Kidney (tissue), 14 donors: ENCODE results near the gene SEMA6A. TPM values are rescaled to one million over a fixed set of nuclear protein-coding genes. Genes with fewer than 3 reads are reported as not detected.

ENCODE experiments used
- DNase-seq, 5 donors: peaks; one replicate each; pipeline ENCODE4 v3.0.0-alpha.2; 2013 to 2020
- FAIRE-seq: peaks from 2 replicates; lab custom pipeline; 2012; peaks lifted over from hg19 to GRCh38; lab: Jason Lieb, UNC
- H3K27ac ChIP-seq, 2 donors: one replicate each; pipeline ENCODE4 v1.7.0; 2013; ENCODE audit warnings: low read depth in 2 of 2, low read length in 2 of 2, inconsistent platforms in 1 of 2
- H3K27me3 ChIP-seq: one replicate; pipeline ENCODE4 v1.7.1; 2013; ENCODE audit warnings: low read length, inconsistent platforms; ENCODE audit not compliant: control insufficient read depth, insufficient read depth
- H3K36me3 ChIP-seq, 3 donors: one replicate each; pipeline versions ENCODE4 v1.7.0 to v1.7.1; 2013; ENCODE audit warnings: low read length in 3 of 3, control low read depth in 1 of 3, inconsistent platforms in 1 of 3; ENCODE audit not compliant: insufficient read depth in 3 of 3, control insufficient read depth in 2 of 3
- H3K4me1 ChIP-seq, 3 donors: one replicate each; pipeline versions ENCODE4 v1.7.0 to v1.7.1; 2013; ENCODE audit warnings: low read length in 3 of 3, inconsistent platforms in 1 of 3, low read depth in 1 of 3; ENCODE audit not compliant: control insufficient read depth in 2 of 3, insufficient read depth in 2 of 3
- H3K4me3 ChIP-seq, 3 donors: one replicate each; pipeline versions ENCODE4 v1.7.0 to v1.8.1; 2013; ENCODE audit warnings: low read length in 3 of 3, control low read depth in 1 of 3, inconsistent platforms in 1 of 3
- H3K9ac ChIP-seq, 3 donors: one replicate each; pipeline versions ENCODE4 v1.7.0 to v1.7.1; 2013; ENCODE audit warnings: low read length in 3 of 3, control low read depth in 1 of 3, inconsistent platforms in 1 of 3
- H3K9me3 ChIP-seq, 3 donors: one replicate each; pipeline versions ENCODE4 v1.7.0 to v1.7.1; 2013; ENCODE audit warnings: low read length in 3 of 3, control low read depth in 1 of 3, inconsistent platforms in 1 of 3; ENCODE audit not compliant: control insufficient read depth in 2 of 3, insufficient read depth in 1 of 3
- intact Hi-C: fragments of 100-400 bp; cut with DNase I; formaldehyde crosslinking; loops from one replicate; pipeline ENCODE4 v1.11.1; 2022
- polyA plus RNA-seq: library from polyadenylated mRNA; stranded (reverse); fragments of 350-450 nt; fragmentation: Illumina TruSeq; extraction: RNeasy Lipid Tissue Mini Kit (QIAGEN cat#74804); gene quantifications from one replicate; pipeline ENCODE4 v1.2.3, GENCODE V29; 2014; ENCODE audit warnings: low read depth, low replicate concordance; ENCODE audit not compliant: insufficient read depth
- total RNA-seq: library from RNA; stranded (reverse); fragmentation: NEBNext Ultra II Directional; extraction: Animal tissue kit (Norgen Biotek cat#: 25700); gene quantifications from one replicate; pipeline ENCODE4 v1.2.1, GENCODE V29; 2021
- TF ChIP-seq, protein P1 (sequence below): IDR thresholded peaks from 3 replicates; pipeline ENCODE4 v1.5.1; 2012; ENCODE audit warnings: mild to moderate bottlenecking, moderate library complexity, borderline replicate concordance; ENCODE audit not compliant: insufficient read depth; ENCODE audit errors: extremely low read depth
- donor health status: control.
- donor health status: control.
- donor health status: control.
- donor health status: control.
- donor health status: control.
- donor health status: DM: yes; HTN: yes; CAD: no.
- donor health status: Normal renal cell carcinoma (clear cell type).

The SEMA6A gene
- total and polyA plus RNA-seq, 2 donors from 2014 or later, result 4.0 to 51.6 TPM

DNA sequence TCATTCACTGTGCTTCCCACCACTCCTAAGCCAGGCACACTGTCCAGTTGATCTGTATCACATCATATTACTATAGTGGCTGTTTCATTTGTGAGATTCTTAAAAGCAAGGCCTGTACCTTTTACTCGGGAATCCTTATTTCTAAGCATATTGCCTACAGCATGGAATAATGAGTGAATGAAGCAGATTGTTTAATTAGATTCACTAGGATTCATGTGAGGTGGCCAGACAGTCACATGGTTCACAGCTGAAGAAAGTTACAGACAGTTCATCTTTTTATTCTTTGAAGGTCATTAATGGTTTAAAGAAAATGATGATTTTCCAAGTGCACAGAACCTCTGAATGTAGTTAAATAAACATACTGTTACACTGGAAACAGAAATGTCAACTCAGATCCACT, 24.3 kb upstream of the SEMA6A start:
- Histone ChIP-seq H3K4me1 (no peaks in the 10 kb centered on the region), H3K36me3 (no peaks in the 10 kb centered on the region), H3K27me3 (no peaks in the 10 kb centered on the region), H3K27ac (no peak overlapping the region), H3K9me3 (no peaks in the 10 kb centered on the region), H3K9ac (no peak overlapping the region), H3K4me3 (no peak overlapping the region)
- intact Hi-C loops, result no loop called here
- TF ChIP-seq, protein P1, sequence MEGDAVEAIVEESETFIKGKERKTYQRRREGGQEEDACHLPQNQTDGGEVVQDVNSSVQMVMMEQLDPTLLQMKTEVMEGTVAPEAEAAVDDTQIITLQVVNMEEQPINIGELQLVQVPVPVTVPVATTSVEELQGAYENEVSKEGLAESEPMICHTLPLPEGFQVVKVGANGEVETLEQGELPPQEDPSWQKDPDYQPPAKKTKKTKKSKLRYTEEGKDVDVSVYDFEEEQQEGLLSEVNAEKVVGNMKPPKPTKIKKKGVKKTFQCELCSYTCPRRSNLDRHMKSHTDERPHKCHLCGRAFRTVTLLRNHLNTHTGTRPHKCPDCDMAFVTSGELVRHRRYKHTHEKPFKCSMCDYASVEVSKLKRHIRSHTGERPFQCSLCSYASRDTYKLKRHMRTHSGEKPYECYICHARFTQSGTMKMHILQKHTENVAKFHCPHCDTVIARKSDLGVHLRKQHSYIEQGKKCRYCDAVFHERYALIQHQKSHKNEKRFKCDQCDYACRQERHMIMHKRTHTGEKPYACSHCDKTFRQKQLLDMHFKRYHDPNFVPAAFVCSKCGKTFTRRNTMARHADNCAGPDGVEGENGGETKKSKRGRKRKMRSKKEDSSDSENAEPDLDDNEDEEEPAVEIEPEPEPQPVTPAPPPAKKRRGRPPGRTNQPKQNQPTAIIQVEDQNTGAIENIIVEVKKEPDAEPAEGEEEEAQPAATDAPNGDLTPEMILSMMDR, result no peak
- FAIRE-seq, result no peak
- DNase-seq, result no peak

DNA sequence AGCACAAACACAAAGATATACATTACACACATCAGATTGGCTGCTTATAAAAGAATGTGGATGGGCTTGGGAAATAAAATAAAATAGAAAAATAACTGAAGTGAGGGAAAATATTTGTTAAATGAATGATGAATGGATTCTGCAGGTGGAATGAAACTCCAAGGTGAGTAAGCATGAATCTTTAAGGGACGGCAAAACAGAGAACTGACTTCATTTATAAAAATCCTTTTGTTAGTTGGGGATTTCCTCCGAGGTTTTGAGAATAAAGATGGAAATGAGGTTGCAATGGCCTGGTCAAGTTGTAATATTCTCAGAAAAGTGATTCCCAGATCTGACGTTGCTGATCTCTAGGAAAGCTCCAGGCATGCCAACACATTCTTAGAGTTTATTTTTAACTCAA, 20.9 kb upstream of the SEMA6A start:
- TF ChIP-seq, protein P1, result no peak
- H3K4me1 ChIP-seq, result no peaks in the 10 kb centered on the region
- intact Hi-C loops, result no loop called here
- H3K36me3 ChIP-seq, result no peaks in the 10 kb centered on the region
- DNase-seq (no peak), FAIRE-seq (no peak)
- no peak overlapping the region for H3K4me3 ChIP-seq
- no peaks in the 10 kb centered on the region for H3K27me3 ChIP-seq
- no peak overlapping the region for H3K27ac ChIP-seq
- no peak overlapping the region for H3K9ac ChIP-seq
- H3K9me3 ChIP-seq, result no peaks in the 10 kb centered on the region

DNA sequence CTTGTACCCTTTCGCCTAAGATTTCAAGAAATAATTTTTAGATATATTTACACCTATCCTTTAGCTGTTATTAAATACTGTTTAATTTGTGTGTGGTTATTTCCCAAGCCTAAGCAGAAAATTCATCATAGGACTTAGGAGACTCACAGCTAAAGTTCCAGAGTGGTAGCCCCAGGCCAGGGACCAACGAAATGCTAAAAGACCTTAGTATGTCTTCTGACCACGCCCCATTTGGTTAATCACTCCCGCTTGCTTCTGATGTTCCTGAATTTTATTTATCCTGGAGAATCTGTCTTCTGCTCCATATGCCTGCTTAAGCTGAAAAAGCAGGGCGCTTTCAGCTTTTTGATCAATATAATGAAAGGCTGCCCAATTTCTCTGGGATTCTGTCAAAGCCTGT, 18.7 kb upstream of the SEMA6A start:
- TF ChIP-seq, protein P1, result no peak
- no peak for DNase-seq

DNA sequence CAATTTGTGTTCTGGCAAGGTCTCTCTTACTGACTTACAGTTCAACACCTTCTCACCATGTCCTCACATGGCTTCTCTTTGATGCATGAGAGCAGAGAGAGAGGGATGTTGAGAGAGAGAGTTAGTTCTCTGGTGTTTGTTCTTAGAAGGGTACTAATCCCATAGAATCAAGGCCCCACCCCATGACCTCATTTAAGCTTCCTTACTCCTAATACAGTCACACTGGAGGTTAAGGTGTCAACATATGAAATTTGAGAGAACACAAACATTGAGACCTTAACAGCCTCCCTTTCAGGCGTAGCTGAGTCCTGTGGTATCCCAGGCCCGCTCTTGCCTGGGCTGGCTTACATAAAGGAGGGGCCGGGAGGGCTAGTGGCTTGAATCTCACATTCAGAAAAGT, 10.6 kb upstream of the SEMA6A start:
- Histone ChIP-seq H3K9ac (no peak overlapping the region), H3K4me3 (no peak overlapping the region), H3K9me3 (no peaks in the 10 kb centered on the region), H3K27ac (no peak overlapping the region), H3K36me3 (no peaks in the 10 kb centered on the region), H3K4me1 (peaks cover 0 to 2% (median 0%) of the 10 kb centered on the region in 3 donors), H3K27me3 (no peaks in the 10 kb centered on the region)
- DNase-seq, result no peak
- intact Hi-C loops, result no loop called here
- TF ChIP-seq, protein P1, result no peak
- no peak for FAIRE-seq

More for the DNA sequence above, 18.7 kb upstream of the SEMA6A start:
- H3K27me3 ChIP-seq, result no peaks in the 10 kb centered on the region
- H3K4me1 ChIP-seq, result no peaks in the 10 kb centered on the region
- no peak overlapping the region for H3K27ac ChIP-seq
- no peak for FAIRE-seq
- no peak overlapping the region for H3K4me3 ChIP-seq
- intact Hi-C loops, result no loop called here
- H3K9me3 ChIP-seq, result no peaks in the 10 kb centered on the region
- H3K9ac ChIP-seq, result no peak overlapping the region
- H3K36me3 ChIP-seq, result no peaks in the 10 kb centered on the region
